A549 (cell line): ENCODE data around the gene EDA. TPM values are rescaled to one million over a fixed set of nuclear protein-coding genes. Genes with fewer than 3 reads are reported as not detected.

ENCODE experiments used
- ATAC-seq, 2 experiments: fragments of 200-7000 bp in 1 of 2; fragments of >200 bp in 1 of 2; cut with Nextera tagmentation in 1 of 2; cut with Tn5 transposase in 1 of 2; 3 replicates each; pipeline versions ENCODE4 v1.8.0 to v1.9.1; 2018 to 2020; ENCODE audit warnings: mild to moderate bottlenecking in 1 of 2, moderate library complexity in 1 of 2
- CTCF ChIA-PET: fragments of 300-600 bp; sonication (Branson Sonifier 250); formaldehyde crosslinking; extraction: SDS; loops from one replicate; lab custom pipeline; 2021; ENCODE audit warnings: antibody characterized with exemption, inconsistent platforms; lab: Yijun Ruan, JAX
- POLR2A ChIA-PET: fragments of 350-600 bp; formaldehyde crosslinking; extraction: SDS; loops from one replicate; lab custom pipeline; 2021; ENCODE audit warnings: antibody characterized with exemption, inconsistent platforms; lab: Yijun Ruan, JAX
- DNase-seq, 2 experiments: peaks; one replicate each; pipeline versions ENCODE4 v3.0.0 to v3.0.0-alpha.2; 2011 to 2016; ENCODE audit warnings: low read depth in 1 of 2, low spot score in 1 of 2
- FAIRE-seq: peaks from 2 replicates; lab custom pipeline; 2011; peaks lifted over from hg19 to GRCh38; lab: Jason Lieb, UNC
- H3K27ac ChIP-seq, 2 experiments: fragments of >200 bp; sonication (Bioruptor Twin); formaldehyde crosslinking; 3 replicates each; pipeline ENCODE4 v1.5.1; 2016 to 2017
- H3K4me1 ChIP-seq: fragments of >200 bp; sonication (Bioruptor Twin); formaldehyde crosslinking; 3 replicates; pipeline ENCODE4 v1.6.1; 2016
- H3K4me2 ChIP-seq: fragments of >200 bp; sonication (Bioruptor Twin); formaldehyde crosslinking; 3 replicates; pipeline ENCODE4 v1.6.1; 2016
- H3K4me3 ChIP-seq: fragments of >200 bp; sonication (Bioruptor Twin); formaldehyde crosslinking; 3 replicates; pipeline ENCODE4 v1.5.1; 2016
- H3K9me3 ChIP-seq: fragments of >200 bp; sonication (Bioruptor Twin); formaldehyde crosslinking; 3 replicates; pipeline ENCODE4 v1.6.1; 2016
- CEBPB ChIP-seq, 2 experiments: fragments of >200 bp in 1 of 2; sonication (Bioruptor Twin) in 1 of 2; formaldehyde crosslinking in 1 of 2; IDR thresholded peaks; 2 replicates each; pipeline ENCODE4 v1.6.1; 2012 to 2016
- CHD4 ChIP-seq: fragments of 200-600 bp; sonication (generic); IDR thresholded peaks from 2 replicates; pipeline ENCODE4 v1.6.1; 2016; ENCODE audit warnings: antibody characterized with exemption, mild to moderate bottlenecking, borderline replicate concordance
- CTCF ChIP-seq: fragments of >200 bp; sonication (Bioruptor Twin); formaldehyde crosslinking; IDR thresholded peaks from 3 replicates; pipeline ENCODE4 v1.5.1; 2016
- EHF ChIP-seq: fragments of 250-450 bp; sonication (Bioruptor Pico); IDR thresholded peaks from 2 replicates; pipeline ENCODE4 v1.5.0; 2020; ENCODE audit warnings: mild to moderate bottlenecking
- EHMT2 ChIP-seq: fragments of 200-600 bp; sonication (generic); IDR thresholded peaks from 2 replicates; pipeline ENCODE4 v1.6.1; 2016; ENCODE audit warnings: antibody characterized with exemption, low read depth, mild to moderate bottlenecking, moderate library complexity
- EP300 ChIP-seq, 2 experiments: fragments of >200 bp; sonication (Bioruptor Twin); formaldehyde crosslinking; IDR thresholded peaks; 2 replicates in 1 of 2; 3 replicates in 1 of 2; pipeline ENCODE4 v1.6.1; 2016 to 2017
- FOSL2 ChIP-seq, 2 experiments: fragments of 450-650 bp in 1 of 2; fragments of >200 bp in 1 of 2; sonication (Bioruptor Twin) in 1 of 2; formaldehyde crosslinking; IDR thresholded peaks; 2 replicates each; pipeline versions ENCODE4 v1.5.0 to v1.6.1; 2016 to 2020; ENCODE audit warnings: mild to moderate bottlenecking in 1 of 2, moderate library complexity in 1 of 2
- HDAC2 ChIP-seq: fragments of 200-600 bp; sonication (generic); IDR thresholded peaks from 2 replicates; pipeline ENCODE4 v1.6.1; 2016
- HES2 ChIP-seq: fragments of >200 bp; sonication (Bioruptor Twin); formaldehyde crosslinking; IDR thresholded peaks from 2 replicates; pipeline ENCODE4 v1.6.1; 2016
- HOXB13 ChIP-seq: fragments of 250-450 bp; sonication (Bioruptor Pico); IDR thresholded peaks from 2 replicates; pipeline ENCODE4 v1.5.0; 2020; ENCODE audit warnings: low read depth, mild to moderate bottlenecking, moderate library complexity
- JUN ChIP-seq, 2 experiments: fragments of >200 bp; sonication (Bioruptor Twin); formaldehyde crosslinking; IDR thresholded peaks; 2 replicates in 1 of 2; 3 replicates in 1 of 2; pipeline ENCODE4 v1.6.1; 2016 to 2017
- JUNB ChIP-seq: fragments of >200 bp; sonication (Bioruptor Twin); formaldehyde crosslinking; IDR thresholded peaks from 2 replicates; pipeline ENCODE4 v1.6.1; 2016
- MYC ChIP-seq: IDR thresholded peaks from 2 replicates; pipeline ENCODE4 v1.6.1; 2012; ENCODE audit warnings: mild to moderate bottlenecking, inconsistent platforms, low read length, improper control_type of control experiment, borderline replicate concordance
- NR3C1 ChIP-seq: fragments of >200 bp; sonication (Bioruptor Twin); formaldehyde crosslinking; IDR thresholded peaks from 3 replicates; pipeline ENCODE4 v1.6.1; 2017
- RAD21 ChIP-seq, 2 experiments: fragments of >200 bp in 1 of 2; sonication (Bioruptor Twin) in 1 of 2; formaldehyde crosslinking in 1 of 2; IDR thresholded peaks in 1 of 2; conservative IDR thresholded peaks in 1 of 2; 2 replicates in 1 of 2; 3 replicates in 1 of 2; pipeline ENCODE4 v1.6.1; 2012 to 2018; ENCODE audit warnings: inconsistent platforms in 1 of 2
- RARB ChIP-seq: fragments of 250-450 bp; sonication (Bioruptor Pico); IDR thresholded peaks from 2 replicates; pipeline ENCODE4 v1.8.0; 2021; ENCODE audit warnings: mild to moderate bottlenecking, moderate library complexity
- RNF2 ChIP-seq: fragments of 200-600 bp; sonication (generic); IDR thresholded peaks from 2 replicates; pipeline ENCODE4 v1.6.1; 2016; ENCODE audit warnings: low read depth, mild to moderate bottlenecking, antibody characterized with exemption, moderate library complexity, borderline replicate concordance
- SMC3 ChIP-seq: fragments of >200 bp; sonication (Bioruptor Twin); formaldehyde crosslinking; IDR thresholded peaks from 3 replicates; pipeline ENCODE4 v1.6.1; 2018; ENCODE audit warnings: inconsistent platforms
- SREBF2 ChIP-seq: fragments of 450-650 bp; IDR thresholded peaks from 2 replicates; pipeline ENCODE4 v1.6.1; 2014; ENCODE audit warnings: mild to moderate bottlenecking, moderate library complexity
- TP53 ChIP-seq: fragments of 250-450 bp; sonication (Bioruptor Pico); IDR thresholded peaks from 2 replicates; pipeline ENCODE4 v1.5.0; 2021; ENCODE audit warnings: mild to moderate bottlenecking, moderate library complexity
- ZFP36 ChIP-seq: fragments of 450-650 bp; IDR thresholded peaks from 2 replicates; pipeline ENCODE4 v1.6.1; 2014; ENCODE audit warnings: borderline replicate concordance; ENCODE audit not compliant: partially characterized antibody
- WGBS: methylation state at CpG from one replicate; pipeline ENCODE4 v1.1.6; 2017; ENCODE audit errors: missing lambda C conversion rate; 5-methylcytosine and 5-hydroxymethylcytosine counted together
- polyA plus RNA-seq, 4 experiments: library from polyadenylated mRNA; depleted of rRNA in 3 of 4; stranded (reverse); fragments of >200 nt; fragmentation: RNase III in 1 of 4; extraction: RNeasy Plus Mini Kit Qiagen cat#74134 plus additional on column Dnase treatment in 1 of 4; gene quantifications; 2 replicates in 3 of 4; 3 replicates in 1 of 4; pipeline ENCODE4 v1.2.3, GENCODE V29; 2011 to 2017
- TF ChIP-seq, protein P1 (sequence below): fragments of 200-600 bp; sonication (generic); IDR thresholded peaks from 2 replicates; pipeline ENCODE4 v1.6.1; 2016; ENCODE audit warnings: antibody characterized with exemption, mild to moderate bottlenecking, moderate library complexity
- TF ChIP-seq, protein P2 (sequence below): IDR thresholded peaks from 2 replicates; pipeline ENCODE4 v1.6.1; 2012

EDA gene
- polyA plus RNA-seq, 2 of the 4 experiments (the other 2 are of a cell fraction): 0.25 to 0.26 TPM

GRCh38 chrX:69951753-69952152 is 335.8 kb downstream of the EDA start:
- Histone ChIP-seq H3K4me1 (no peaks in the 10 kb centered on the region), H3K4me3 (no peak overlapping the region), H3K4me2 (no peak overlapping the region), H3K9me3 (no peaks in the 10 kb centered on the region), H3K27ac (no peak overlapping the region)
- WGBS: 0% methylated on average over 1 of the region's 1 CpG
- CTCF ChIA-PET: no interaction called here
- TF ChIP-seq FOSL2 (IDR thresholded peaks at IDR 0.05) (no peak), FOSL2 (CRISPR knock-in tag; IDR thresholded peaks at IDR 0.05) (no peak), EP300 (IDR thresholded peaks at IDR 0.05) (no peak), SREBF2 (no peak), CEBPB (IDR thresholded peaks at IDR 0.05) (no peak), SMC3 (no peak), RARB (CRISPR knock-in tag) (no peak), EHF (no peak)
- TF ChIP-seq, protein P1, sequence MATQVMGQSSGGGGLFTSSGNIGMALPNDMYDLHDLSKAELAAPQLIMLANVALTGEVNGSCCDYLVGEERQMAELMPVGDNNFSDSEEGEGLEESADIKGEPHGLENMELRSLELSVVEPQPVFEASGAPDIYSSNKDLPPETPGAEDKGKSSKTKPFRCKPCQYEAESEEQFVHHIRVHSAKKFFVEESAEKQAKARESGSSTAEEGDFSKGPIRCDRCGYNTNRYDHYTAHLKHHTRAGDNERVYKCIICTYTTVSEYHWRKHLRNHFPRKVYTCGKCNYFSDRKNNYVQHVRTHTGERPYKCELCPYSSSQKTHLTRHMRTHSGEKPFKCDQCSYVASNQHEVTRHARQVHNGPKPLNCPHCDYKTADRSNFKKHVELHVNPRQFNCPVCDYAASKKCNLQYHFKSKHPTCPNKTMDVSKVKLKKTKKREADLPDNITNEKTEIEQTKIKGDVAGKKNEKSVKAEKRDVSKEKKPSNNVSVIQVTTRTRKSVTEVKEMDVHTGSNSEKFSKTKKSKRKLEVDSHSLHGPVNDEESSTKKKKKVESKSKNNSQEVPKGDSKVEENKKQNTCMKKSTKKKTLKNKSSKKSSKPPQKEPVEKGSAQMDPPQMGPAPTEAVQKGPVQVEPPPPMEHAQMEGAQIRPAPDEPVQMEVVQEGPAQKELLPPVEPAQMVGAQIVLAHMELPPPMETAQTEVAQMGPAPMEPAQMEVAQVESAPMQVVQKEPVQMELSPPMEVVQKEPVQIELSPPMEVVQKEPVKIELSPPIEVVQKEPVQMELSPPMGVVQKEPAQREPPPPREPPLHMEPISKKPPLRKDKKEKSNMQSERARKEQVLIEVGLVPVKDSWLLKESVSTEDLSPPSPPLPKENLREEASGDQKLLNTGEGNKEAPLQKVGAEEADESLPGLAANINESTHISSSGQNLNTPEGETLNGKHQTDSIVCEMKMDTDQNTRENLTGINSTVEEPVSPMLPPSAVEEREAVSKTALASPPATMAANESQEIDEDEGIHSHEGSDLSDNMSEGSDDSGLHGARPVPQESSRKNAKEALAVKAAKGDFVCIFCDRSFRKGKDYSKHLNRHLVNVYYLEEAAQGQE: no peak
- no peak for ATAC-seq
- POLR2A ChIA-PET: no interaction called here
- FAIRE-seq: no peak
- DNase-seq: no peak

DNA sequence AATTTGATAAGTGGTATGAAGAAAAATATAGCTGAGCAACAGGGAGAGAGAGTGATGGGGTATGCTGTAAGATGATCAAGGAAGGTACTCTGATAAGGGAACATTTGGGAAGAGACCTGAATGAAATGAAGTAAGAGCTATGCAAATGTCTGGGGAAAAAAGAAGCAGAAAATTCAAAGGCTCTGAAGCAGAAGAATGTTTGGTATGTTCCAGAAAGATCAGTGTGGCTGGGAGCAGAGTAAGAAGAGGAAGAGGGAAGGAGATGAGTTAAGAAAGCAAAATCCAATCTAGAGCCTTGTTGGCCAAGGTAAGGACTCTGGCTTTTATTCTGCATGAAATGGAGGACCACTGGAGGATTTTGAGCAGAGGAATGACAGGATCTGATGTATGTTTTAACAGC is 343.8 kb downstream of the EDA start:
- CTCF ChIA-PET: no interaction called here
- Histone ChIP-seq H3K27ac (no peak overlapping the region), H3K4me2 (no peak overlapping the region), H3K9me3 (no peaks in the 10 kb centered on the region), H3K4me3 (no peak overlapping the region), H3K4me1 (no peaks in the 10 kb centered on the region)
- DNase-seq: no peak
- TF ChIP-seq JUNB: no peak
- no peak for TF ChIP-seq CEBPB (IDR thresholded peaks at IDR 0.05)
- no peak for TF ChIP-seq CTCF
- TF ChIP-seq, protein P2, sequence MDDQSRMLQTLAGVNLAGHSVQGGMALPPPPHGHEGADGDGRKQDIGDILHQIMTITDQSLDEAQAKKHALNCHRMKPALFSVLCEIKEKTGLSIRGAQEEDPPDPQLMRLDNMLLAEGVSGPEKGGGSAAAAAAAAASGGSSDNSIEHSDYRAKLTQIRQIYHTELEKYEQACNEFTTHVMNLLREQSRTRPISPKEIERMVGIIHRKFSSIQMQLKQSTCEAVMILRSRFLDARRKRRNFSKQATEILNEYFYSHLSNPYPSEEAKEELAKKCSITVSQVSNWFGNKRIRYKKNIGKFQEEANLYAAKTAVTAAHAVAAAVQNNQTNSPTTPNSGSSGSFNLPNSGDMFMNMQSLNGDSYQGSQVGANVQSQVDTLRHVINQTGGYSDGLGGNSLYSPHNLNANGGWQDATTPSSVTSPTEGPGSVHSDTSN: no peak
- TF ChIP-seq HDAC2: no peak
- no peak for TF ChIP-seq RAD21 (conservative IDR thresholded peaks at IDR 0.05 in 1 of 2, IDR thresholded peaks at IDR 0.05 in 1 of 2)
- no peak for TF ChIP-seq EHF
- no peak for TF ChIP-seq NR3C1
- TF ChIP-seq TP53 (CRISPR knock-in tag): no peak
- no peak for TF ChIP-seq ZFP36
- no peak for TF ChIP-seq CHD4
- no peak for TF ChIP-seq HES2
- TF ChIP-seq RNF2: no peak
- TF ChIP-seq SREBF2: no peak
- TF ChIP-seq EHMT2: no peak
- TF ChIP-seq MYC: no peak
- TF ChIP-seq JUN (IDR thresholded peaks at IDR 0.05): no peak
- no peak for TF ChIP-seq HOXB13
- peak; percentile 80 for FAIRE-seq
- no peak for ATAC-seq
- POLR2A ChIA-PET: no interaction called here
